CD4-positive, alpha-beta T cell treated with Interleukin-4 for 1 hour (primary cell): ENCODE results near the gene KCNB1.

Experiments used
- DNase-seq, 2 donors: peaks; one replicate each; pipeline ENCODE4 v3.0.0-alpha.2; 2020 to 2022

KCNB1 gene

GRCh38 chr20:49482621-49483017 lies at the start of gene KCNB1:
Gene KCNB1, minus strand, starts transcription at chr20:49482668. Its CDS starts 188 bp downstream, at chr20:49482480.
- peak in 1 of 2 donors; percentile 26 for DNase-seq

- DNase-seq = no peak
Observed at GRCh38 chr20:49529470-49529869, 47.0 kb upstream of the KCNB1 start.

GRCh38 chr20:49526568-49526967 lies 44.1 kb upstream of the KCNB1 start:
- DNase-seq = no peak

- DNase-seq = no peak
Observed at GRCh38 chr20:49526056-49526455, 43.6 kb upstream of the KCNB1 start.

GRCh38 chr20:49523767-49524360 lies 41.4 kb upstream of the KCNB1 start:
- DNase-seq = no peak

GRCh38 chr20:49521356-49521755 lies 38.9 kb upstream of the KCNB1 start:
- no peak for DNase-seq

GRCh38 chr20:49519777-49520359 lies 37.4 kb upstream of the KCNB1 start:
- DNase-seq = no peak

- DNase-seq = no peak
Observed at GRCh38 chr20:49519212-49519712, 36.8 kb upstream of the KCNB1 start.

GRCh38 chr20:49518576-49518975 lies 36.1 kb upstream of the KCNB1 start:
- DNase-seq = peak in 1 of 2 donors; percentile 3

- DNase-seq = no peak
Observed at GRCh38 chr20:49517805-49518100, 35.3 kb upstream of the KCNB1 start.

GRCh38 chr20:49516916-49517804 lies 34.7 kb upstream of the KCNB1 start:
- DNase-seq = no peak

- no peak for DNase-seq
Observed at GRCh38 chr20:49515586-49515985, 33.1 kb upstream of the KCNB1 start.

GRCh38 chr20:49513517-49513916 lies 31.0 kb upstream of the KCNB1 start:
- no peak for DNase-seq

- DNase-seq = no peak
Observed at GRCh38 chr20:49513009-49513408, 30.5 kb upstream of the KCNB1 start.

- no peak for DNase-seq
Observed at GRCh38 chr20:49511788-49512525, 29.5 kb upstream of the KCNB1 start.

GRCh38 chr20:49510562-49511122 lies 28.2 kb upstream of the KCNB1 start:
- no peak for DNase-seq

- DNase-seq = peak in 1 of 2 donors; percentile 43
Observed at GRCh38 chr20:49508435-49509199, 26.1 kb upstream of the KCNB1 start.

- no peak for DNase-seq
Observed at GRCh38 chr20:49507741-49508434, 25.4 kb upstream of the KCNB1 start.

GRCh38 chr20:49505518-49505917 lies 23.1 kb upstream of the KCNB1 start:
- DNase-seq = no peak

- no peak for DNase-seq
Observed at GRCh38 chr20:49503176-49503575, 20.7 kb upstream of the KCNB1 start.

- peak in 1 of 2 donors; percentile 2 for DNase-seq
Observed at GRCh38 chr20:49501917-49502316, 19.4 kb upstream of the KCNB1 start.

GRCh38 chr20:49497398-49497669 lies 14.9 kb upstream of the KCNB1 start:
- no peak for DNase-seq
